Activated CD8-positive, alpha-beta T cell treated with anti-CD3 and anti-CD28 coated beads, Interleukin-2, amount 10 ng/mL, durations not matched to agents 7 days and 5 days (primary cell): ENCODE data around the gene NEK9. TPM values are rescaled to one million over a fixed set of nuclear protein-coding genes. Genes with fewer than 3 reads are reported as not detected.
"Not testable (repeated sequence)": the region's sequence is repeated elsewhere in the genome, so short reads cannot be mapped to it uniquely, and the experiment has no call there.

Experiments used
- ATAC-seq: fragments of 150-1000 bp; cut with Tn5 transposase; one replicate; pipeline ENCODE4 v1.10.0; 2021; ENCODE audit warnings: moderate library complexity
- CTCF ChIA-PET: fragments of 350-600 bp; sonication (Branson Sonifier 250); formaldehyde crosslinking; loops from one replicate; lab custom pipeline; 2021; ENCODE audit warnings: antibody characterized with exemption; lab: Charles Lee
- POLR2A ChIA-PET: fragments of 350-600 bp; sonication (Branson Sonifier 250); formaldehyde crosslinking; loops from one replicate; lab custom pipeline; 2021; ENCODE audit warnings: antibody characterized with exemption; lab: Charles Lee
- DNase-seq: peaks from one replicate; pipeline ENCODE4 v3.0.0-alpha.2; 2020
- H3K27ac Mint-ChIP-seq: one replicate; pipeline ENCODE4 v1.8.0; 2021; ENCODE audit warnings: mild to moderate bottlenecking, mixed read lengths
- H3K27me3 Mint-ChIP-seq: one replicate; pipeline ENCODE4 v1.8.0; 2021; ENCODE audit warnings: low read depth, mixed read lengths
- H3K36me3 Mint-ChIP-seq: one replicate; pipeline ENCODE4 v1.8.0; 2021; ENCODE audit warnings: low read depth, mixed read lengths
- H3K4me1 Mint-ChIP-seq: one replicate; pipeline ENCODE4 v1.8.0; 2021; ENCODE audit warnings: low read depth, mixed read lengths
- H3K4me3 Mint-ChIP-seq: one replicate; pipeline ENCODE4 v1.8.0; 2021; ENCODE audit warnings: mild to moderate bottlenecking, mixed read lengths
- H3K9me3 Mint-ChIP-seq: one replicate; pipeline ENCODE4 v1.8.0; 2022; ENCODE audit warnings: mixed read lengths; ENCODE audit not compliant: insufficient read depth
- total RNA-seq, 2 experiments: library from RNA; stranded (reverse); gene quantifications; one replicate each; pipeline ENCODE4 v1.2.3, GENCODE V29; 2021

The NEK9 gene
- total RNA-seq, 2 experiments from 2014 or later: 73.7 to 80.0 TPM

DNA sequence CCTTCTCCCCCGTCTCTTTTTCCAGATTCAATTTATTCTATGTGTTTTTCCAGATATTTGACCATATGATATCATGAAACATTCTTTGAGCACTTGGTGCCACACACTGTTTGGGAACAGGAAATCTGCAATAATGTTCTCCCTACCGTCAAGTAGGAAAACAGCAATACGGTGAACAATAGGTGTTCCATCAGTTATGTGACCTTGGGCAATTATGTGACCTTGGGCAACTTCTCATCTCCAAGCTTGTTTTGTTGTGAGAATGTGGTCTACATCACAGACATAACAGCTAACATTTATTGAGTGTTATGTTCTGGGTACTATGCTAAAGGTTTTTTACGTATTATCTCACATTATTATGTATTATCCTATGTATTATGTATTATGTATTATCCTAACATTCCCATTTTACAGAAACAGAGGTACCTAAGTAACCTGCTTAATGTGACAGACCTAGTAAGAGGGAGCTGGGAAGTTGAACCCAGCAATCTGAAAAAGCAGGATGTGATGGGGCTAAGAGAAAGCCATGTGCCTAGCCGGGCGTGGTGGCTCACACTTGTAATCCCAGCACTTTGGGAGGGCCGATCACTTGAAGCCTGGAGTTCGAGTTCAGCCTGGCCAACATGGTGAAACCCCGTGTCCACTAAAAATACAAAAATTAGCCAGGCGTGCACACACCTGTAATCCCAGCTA is 1.2 kb upstream of the NEK9 start:
- peak overlapping the region; percentile 97 for H3K27ac Mint-ChIP-seq
- no peaks in the 10 kb centered on the region for H3K27me3 Mint-ChIP-seq
- ChIA-PET POLR2A (interaction anchor here (1.0 to 2.7 kb wide), 6 partner anchors 8 to 174 kb away, joined by 3 to 11 read pairs (median 6); no protein-coding TSS in a partner anchor), CTCF (interaction anchor here (0.8 to 11.1 kb wide), 8 partner anchors 10 to 326 kb away, joined by 3 to 216 read pairs (median 4); no protein-coding TSS in a partner anchor)
- ATAC-seq: no peak
- no peaks in the 10 kb centered on the region for H3K9me3 Mint-ChIP-seq
- H3K36me3 Mint-ChIP-seq: peaks cover 31% of the 10 kb centered on the region
- H3K4me3 Mint-ChIP-seq: peak overlapping the region; percentile 98
- DNase-seq: no peak
- H3K4me1 Mint-ChIP-seq: peaks cover 48% of the 10 kb centered on the region

DNA sequence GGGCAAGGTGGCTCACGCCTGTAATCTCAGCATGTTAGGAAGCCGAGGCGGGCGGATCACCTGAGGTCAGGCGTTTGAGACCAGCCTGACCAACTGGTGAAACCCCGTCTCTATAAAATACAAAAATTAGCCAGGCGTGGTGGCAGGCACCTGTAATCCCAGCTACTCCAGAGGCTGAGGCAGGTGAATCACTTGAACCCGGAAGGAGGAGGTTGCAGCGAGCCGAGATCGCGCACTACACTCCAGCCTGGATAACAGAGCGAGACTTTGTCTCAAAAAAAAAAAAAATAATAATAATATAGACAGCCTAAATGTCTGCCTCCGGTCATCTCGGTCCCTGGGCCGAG is 599 bp upstream of the NEK9 start:
- H3K4me1 Mint-ChIP-seq: peaks cover 44% of the 10 kb centered on the region
- not testable (repeated sequence) for ATAC-seq, DNase-seq, H3K27me3 Mint-ChIP-seq, H3K9me3 Mint-ChIP-seq
- CTCF ChIA-PET: interaction anchor here (1.0 to 11.1 kb wide), 9 partner anchors 14 to 434 kb away, joined by 3 to 216 read pairs (median 5); partner anchors contain the start of gene RPS6KL1
- H3K36me3 Mint-ChIP-seq: peaks cover 26% of the 10 kb centered on the region
- H3K27ac Mint-ChIP-seq: peak overlapping the region; percentile 97
- peak overlapping the region; percentile 98 for H3K4me3 Mint-ChIP-seq
- POLR2A ChIA-PET: interaction anchor here (0.8 to 2.7 kb wide), 12 partner anchors 8 to 175 kb away, joined by 3 to 11 read pairs (median 4); no protein-coding TSS in a partner anchor

DNA sequence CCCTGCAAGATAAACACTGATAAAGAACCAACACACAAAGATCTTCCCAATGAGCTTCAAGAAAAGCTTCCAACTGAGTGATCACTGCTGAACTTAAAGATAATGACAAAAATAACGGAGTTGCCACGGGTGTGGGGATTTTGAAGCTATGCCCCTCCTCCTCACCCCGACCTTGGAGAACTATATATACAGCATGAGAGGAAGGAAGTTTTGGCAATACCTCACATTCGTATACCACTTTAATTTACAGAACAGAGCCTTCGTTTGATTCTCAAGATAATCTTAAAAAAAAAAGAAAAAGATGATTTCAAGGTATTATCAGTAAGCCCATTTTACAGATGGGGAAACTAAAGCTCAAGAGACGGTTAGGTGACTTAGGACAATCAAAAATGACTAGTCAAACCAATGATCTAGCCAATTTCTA is 715 bp downstream of the NEK9 start:
- ChIA-PET POLR2A (interaction anchor here (0.6 to 2.7 kb wide), 14 partner anchors 9 to 308 kb away, joined by 3 to 11 read pairs (median 4); no protein-coding TSS in a partner anchor), CTCF (interaction anchor here (0.9 to 11.1 kb wide), 17 partner anchors 8 to 435 kb away, joined by 3 to 216 read pairs (median 4); partner anchors contain the start of gene RPS6KL1)
- no peak for ATAC-seq
- Mint-ChIP-seq H3K27me3 (no peaks in the 10 kb centered on the region), H3K4me1 (peaks cover 46% of the 10 kb centered on the region), H3K9me3 (no peaks in the 10 kb centered on the region), H3K27ac (peak overlapping the region; percentile 97), H3K36me3 (peaks cover 27% of the 10 kb centered on the region), H3K4me3 (peak overlapping the region; percentile 98)
- DNase-seq: no peak

DNA sequence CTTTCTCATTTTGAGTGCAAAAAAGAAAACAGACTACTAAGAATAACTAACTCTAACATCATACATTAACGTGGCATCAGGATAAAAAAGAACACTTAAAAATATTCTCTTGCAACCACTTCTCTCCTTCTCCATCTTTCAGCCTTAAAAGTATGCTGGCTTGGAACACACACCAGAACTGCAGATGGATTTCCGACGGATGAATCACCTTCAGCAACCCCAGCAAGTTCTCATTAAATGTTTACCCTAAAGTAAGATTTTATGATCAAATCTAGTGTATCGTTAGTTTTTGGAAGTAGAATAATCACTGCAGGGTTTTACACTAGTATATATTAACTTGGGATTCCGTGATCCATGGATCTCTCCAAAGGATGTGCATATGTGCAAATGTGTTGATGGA is 1.2 kb downstream of the NEK9 start:
- no peak for DNase-seq
- Mint-ChIP-seq H3K4me1 (peaks cover 49% of the 10 kb centered on the region), H3K9me3 (no peaks in the 10 kb centered on the region), H3K27ac (peak overlapping the region; percentile 97), H3K36me3 (peaks cover 29% of the 10 kb centered on the region), H3K4me3 (peak overlapping the region; percentile 98), H3K27me3 (no peaks in the 10 kb centered on the region)
- POLR2A ChIA-PET: interaction anchor here (0.8 to 2.7 kb wide), 6 partner anchors 8 to 173 kb away, joined by 3 to 11 read pairs (median 8); no protein-coding TSS in a partner anchor
- no peak for ATAC-seq
- CTCF ChIA-PET: interaction anchor here (1.0 to 11.1 kb wide), 10 partner anchors 7 to 370 kb away, joined by 3 to 216 read pairs (median 4); no protein-coding TSS in a partner anchor

DNA sequence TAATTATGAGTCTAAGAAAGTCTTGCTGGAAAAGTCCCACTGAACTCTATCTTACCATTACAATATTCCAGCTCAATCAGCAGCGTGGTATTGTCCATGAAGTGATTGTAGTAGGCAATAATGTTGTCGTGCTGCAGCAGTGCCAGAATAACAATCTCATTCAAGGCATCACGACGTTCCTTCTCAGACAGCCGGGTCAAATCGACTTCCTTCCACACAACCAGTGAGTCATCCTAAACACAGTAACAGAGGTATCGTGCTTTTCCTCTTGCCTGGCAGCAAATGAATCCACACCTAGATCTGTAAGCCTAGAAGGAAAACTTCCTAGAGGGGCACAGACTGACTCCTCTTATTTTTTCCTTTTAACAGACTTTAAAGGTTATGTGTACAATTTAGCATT is 2.9 kb downstream of the NEK9 start:
- Mint-ChIP-seq H3K9me3 (no peaks in the 10 kb centered on the region), H3K4me1 (peaks cover 48% of the 10 kb centered on the region), H3K36me3 (peaks cover 41% of the 10 kb centered on the region), H3K27me3 (no peaks in the 10 kb centered on the region), H3K4me3 (peak overlapping the region; percentile 23), H3K27ac (peak overlapping the region; percentile 0)
- POLR2A ChIA-PET: no interaction called here
- ATAC-seq: no peak
- peak; percentile 39 for DNase-seq
- CTCF ChIA-PET: interaction anchor here (1.3 to 11.1 kb wide), 3 partner anchors 14 to 365 kb away, joined by 4 to 216 read pairs (median 4); no protein-coding TSS in a partner anchor

DNA sequence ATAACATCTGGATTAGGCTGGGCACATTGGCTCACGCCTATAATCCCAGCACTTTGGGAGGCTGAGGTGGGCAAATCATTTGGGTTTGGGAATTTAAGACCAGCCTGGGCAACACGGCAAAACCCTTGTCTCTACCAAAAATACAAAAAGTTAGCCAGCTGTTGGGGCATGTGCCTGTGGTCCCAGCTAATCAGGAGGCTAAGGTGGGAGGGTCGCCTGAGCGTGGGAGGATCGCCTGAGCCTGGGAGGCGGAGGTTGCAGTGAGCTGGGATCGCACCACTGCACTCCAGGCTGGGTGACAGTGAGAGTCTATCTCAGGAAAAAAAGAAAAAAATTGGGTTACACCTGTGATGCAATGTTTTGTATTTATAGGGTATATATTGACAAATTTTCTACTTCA is 5.3 kb downstream of the NEK9 start:
- POLR2A ChIA-PET: no interaction called here
- CTCF ChIA-PET: interaction anchor here (11.1 kb wide), 1 partner anchor 178 kb away, joined by 216 read pairs; no protein-coding TSS in a partner anchor
- no peak overlapping the region for H3K27ac Mint-ChIP-seq
- peaks cover 46% of the 10 kb centered on the region for H3K36me3 Mint-ChIP-seq
- no peak overlapping the region for H3K4me3 Mint-ChIP-seq
- no peak for DNase-seq
- H3K4me1 Mint-ChIP-seq: peaks cover 35% of the 10 kb centered on the region
- ATAC-seq: no peak
- H3K27me3 Mint-ChIP-seq: no peaks in the 10 kb centered on the region
- H3K9me3 Mint-ChIP-seq: no peaks in the 10 kb centered on the region

DNA sequence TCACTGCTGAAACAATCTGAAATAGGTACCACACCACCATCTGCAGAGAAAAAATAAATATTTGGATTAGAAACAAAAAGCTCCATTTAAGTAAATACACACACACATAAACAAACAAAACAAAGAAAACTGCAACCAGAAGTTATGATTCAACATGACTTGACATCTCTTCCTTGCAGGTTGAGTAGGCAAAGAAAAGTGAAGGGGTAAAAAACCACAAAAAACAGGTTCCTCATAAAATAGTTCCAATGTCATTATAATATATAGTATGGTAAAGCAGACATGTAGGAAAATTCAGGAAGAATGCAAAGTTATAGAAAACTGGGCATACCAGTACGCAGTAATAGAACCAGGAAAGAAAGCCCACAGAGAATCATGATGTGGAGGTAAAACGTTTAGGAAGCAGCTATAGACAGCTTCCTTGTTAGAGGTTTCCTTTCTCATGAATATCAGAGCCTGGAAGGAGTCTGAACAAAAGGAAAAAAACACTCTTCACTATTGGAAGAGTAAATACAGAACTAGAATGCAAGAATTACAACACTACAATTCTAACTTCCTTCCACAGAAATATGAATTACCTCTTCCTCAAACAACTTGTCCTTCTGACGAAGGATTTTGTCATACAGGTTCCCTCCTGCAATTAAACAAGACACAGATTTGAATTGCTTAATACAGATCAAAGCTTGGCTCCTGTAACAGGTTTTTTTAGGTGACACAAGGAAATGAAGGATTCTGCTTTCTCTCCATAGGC is 6.1 kb downstream of the NEK9 start:
- Mint-ChIP-seq H3K9me3 (no peaks in the 10 kb centered on the region), H3K4me3 (no peak overlapping the region), H3K36me3 (peaks cover 52% of the 10 kb centered on the region), H3K27ac (no peak overlapping the region), H3K4me1 (peaks cover 30% of the 10 kb centered on the region), H3K27me3 (no peaks in the 10 kb centered on the region)
- ChIA-PET POLR2A (no interaction called here), CTCF (interaction anchor here (0.6 to 1.1 kb wide), 2 partner anchors 83 to 174 kb away, joined by 3 to 4 read pairs; no protein-coding TSS in a partner anchor)
- DNase-seq (no peak), ATAC-seq (no peak)

DNA sequence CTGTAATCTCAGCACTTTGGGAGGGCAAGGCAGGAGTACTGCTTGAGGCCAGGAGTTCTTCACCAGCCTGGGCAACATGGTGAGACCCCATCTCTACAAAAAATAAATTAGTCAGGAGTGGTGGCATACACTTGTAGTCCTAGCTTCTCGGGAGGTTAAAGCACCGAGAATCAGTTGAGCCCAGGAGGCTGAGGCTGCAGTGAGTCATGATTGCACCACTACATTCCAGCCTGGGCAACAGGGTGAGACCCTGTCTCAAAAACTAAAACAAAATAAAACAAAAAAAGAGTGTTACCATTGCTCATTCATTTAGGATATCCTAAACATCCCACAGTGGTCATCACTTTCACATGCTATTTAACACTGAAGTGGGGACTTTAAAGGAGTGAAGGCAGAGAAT is 7.8 kb downstream of the NEK9 start:
- peaks cover 57% of the 10 kb centered on the region for H3K36me3 Mint-ChIP-seq
- CTCF ChIA-PET: interaction anchor here (1.0 to 2.0 kb wide), 2 partner anchors 13 to 30 kb away, joined by 3 to 6 read pairs; no protein-coding TSS in a partner anchor
- POLR2A ChIA-PET: no interaction called here
- DNase-seq: no peak
- peaks cover 27% of the 10 kb centered on the region for H3K4me1 Mint-ChIP-seq
- H3K4me3 Mint-ChIP-seq: no peak overlapping the region
- H3K27ac Mint-ChIP-seq: no peak overlapping the region
- no peaks in the 10 kb centered on the region for H3K9me3 Mint-ChIP-seq
- no peaks in the 10 kb centered on the region for H3K27me3 Mint-ChIP-seq
- ATAC-seq: no peak

DNA sequence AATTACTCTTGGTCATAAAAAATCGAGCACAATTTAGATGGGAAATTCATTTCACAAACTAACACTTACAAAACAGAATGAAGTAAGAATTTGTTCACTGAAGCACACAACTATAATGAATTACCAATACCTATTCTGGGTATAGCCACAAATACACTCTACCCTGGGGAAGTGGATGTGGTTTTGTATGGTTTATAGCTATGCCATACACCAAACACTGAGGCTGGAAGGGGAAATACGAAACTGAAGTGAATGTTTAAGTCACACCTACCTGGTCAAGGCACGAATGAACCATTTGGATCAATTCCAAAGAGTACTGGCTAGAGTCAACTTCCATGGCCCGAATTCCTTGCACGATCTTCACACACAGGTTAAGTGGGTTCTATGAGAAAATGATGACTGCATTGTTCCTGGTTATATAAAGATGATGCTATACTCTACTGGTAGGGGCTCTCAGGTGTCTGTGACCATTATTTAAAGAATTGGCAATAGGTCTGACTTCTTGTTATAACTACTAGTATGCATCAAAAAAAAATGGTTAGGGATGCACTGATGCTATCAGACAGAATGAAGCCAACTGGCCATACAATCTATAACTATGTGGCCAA is 12.8 kb downstream of the NEK9 start:
- Mint-ChIP-seq H3K27me3 (no peaks in the 10 kb centered on the region), H3K36me3 (peaks cover 77% of the 10 kb centered on the region), H3K4me3 (peak overlapping the region; percentile 47), H3K9me3 (no peaks in the 10 kb centered on the region), H3K27ac (peak overlapping the region; percentile 88), H3K4me1 (peaks cover 32% of the 10 kb centered on the region)
- ATAC-seq (peak; percentile 98), DNase-seq (peak; percentile 59)
- POLR2A ChIA-PET: no interaction called here
- CTCF ChIA-PET: interaction anchor here (1.4 kb wide), 1 partner anchor 12 kb away, joined by 6 read pairs; no protein-coding TSS in a partner anchor

DNA sequence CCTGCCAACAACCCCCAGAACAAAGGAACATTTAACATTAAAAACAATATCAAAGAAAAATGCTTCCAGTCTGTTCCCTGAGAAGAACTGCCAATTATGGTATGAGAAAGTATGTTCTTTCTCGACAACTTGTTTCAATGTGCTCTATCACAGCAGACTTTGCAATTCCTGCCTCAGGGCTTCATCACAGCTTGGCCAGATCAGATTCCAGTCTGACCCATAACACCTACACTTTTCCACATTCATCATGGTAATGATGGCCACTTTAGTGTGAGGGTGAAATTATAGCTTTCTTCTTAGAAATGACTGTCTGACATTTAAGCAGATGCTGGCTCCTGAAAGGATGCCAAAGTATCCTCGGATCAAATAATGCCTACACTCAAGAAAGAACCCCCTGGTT is 17.0 kb downstream of the NEK9 start:
- DNase-seq (no peak), ATAC-seq (no peak)
- Mint-ChIP-seq H3K27ac (no peak overlapping the region), H3K27me3 (no peaks in the 10 kb centered on the region), H3K4me3 (no peak overlapping the region), H3K4me1 (peaks cover 26% of the 10 kb centered on the region), H3K9me3 (no peaks in the 10 kb centered on the region), H3K36me3 (peaks cover 72% of the 10 kb centered on the region)
- POLR2A ChIA-PET: interaction anchor here (0.8 kb wide), 1 partner anchor 181 kb away, joined by 3 read pairs; no protein-coding TSS in a partner anchor
- CTCF ChIA-PET: interaction anchor here (1.2 to 2.4 kb wide), 2 partner anchors 10 to 14 kb away, joined by 4 to 7 read pairs; no protein-coding TSS in a partner anchor

DNA sequence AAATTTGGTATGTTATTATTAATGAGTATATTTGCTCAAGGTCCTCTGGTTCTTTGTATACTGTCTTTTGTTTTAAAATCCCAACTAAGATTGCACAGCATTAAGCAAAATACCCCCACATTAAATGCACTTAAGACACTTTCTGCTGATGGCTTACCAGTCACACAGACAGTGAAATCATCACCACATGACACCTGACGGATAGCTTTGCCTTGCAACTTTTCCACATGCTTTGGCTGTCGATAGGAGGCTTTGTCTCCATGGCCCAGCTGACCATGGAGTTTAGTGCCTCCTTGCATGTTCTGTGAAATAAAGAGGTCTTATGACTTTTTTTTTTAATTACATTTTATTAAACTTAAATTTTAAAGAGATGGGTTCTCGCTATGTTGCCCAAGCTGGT is 19.7 kb downstream of the NEK9 start:
- Mint-ChIP-seq H3K27ac (no peak overlapping the region), H3K36me3 (peaks cover 64% of the 10 kb centered on the region), H3K4me3 (no peak overlapping the region), H3K9me3 (no peaks in the 10 kb centered on the region), H3K27me3 (no peaks in the 10 kb centered on the region), H3K4me1 (peaks cover 4% of the 10 kb centered on the region)
- ATAC-seq (no peak), DNase-seq (no peak)
- POLR2A ChIA-PET: no interaction called here
- CTCF ChIA-PET: interaction anchor here (0.7 to 0.8 kb wide), 2 partner anchors 19 to 499 kb away, joined by 3 read pairs; no protein-coding TSS in a partner anchor
